H9 (cell line): ENCODE results near the gene TMEM44. TPM values are rescaled to one million over a fixed set of nuclear protein-coding genes. Genes with fewer than 3 reads are reported as not detected.

Source experiments
- DNase-seq: peaks from one replicate; pipeline ENCODE4 v3.0.0-alpha.2; 2017
- H2AFZ ChIP-seq: one replicate; pipeline ENCODE4 v1.6.1; 2013; ENCODE audit warnings: mild to moderate bottlenecking, low read length, control low read depth, moderate library complexity
- H2AK5ac ChIP-seq: 2 replicates; pipeline ENCODE4 v1.6.1; 2013; ENCODE audit warnings: low read length, control low read depth, mixed read lengths; ENCODE audit not compliant: insufficient read length
- H2BK120ac ChIP-seq: one replicate; pipeline ENCODE4 v1.6.1; 2013; ENCODE audit warnings: low read depth, mild to moderate bottlenecking, low read length, control low read depth, inconsistent platforms; ENCODE audit not compliant: poor library complexity, severe bottlenecking
- H2BK12ac ChIP-seq: 2 replicates; pipeline ENCODE4 v1.6.1; 2013; ENCODE audit warnings: low read length, control low read depth, mixed read lengths, low read depth; ENCODE audit not compliant: insufficient read length
- H2BK15ac ChIP-seq: 2 replicates; pipeline ENCODE4 v1.6.1; 2013; ENCODE audit warnings: low read depth, low read length, control low read depth
- H2BK20ac ChIP-seq: one replicate; pipeline ENCODE4 v1.6.1; 2013; ENCODE audit warnings: low read depth, mild to moderate bottlenecking, low read length, control low read depth, inconsistent platforms; ENCODE audit not compliant: poor library complexity, severe bottlenecking
- H2BK5ac ChIP-seq: 2 replicates; pipeline ENCODE4 v1.6.1; 2013; ENCODE audit warnings: low read length, control low read depth, mixed read lengths; ENCODE audit not compliant: insufficient read length
- H3K14ac ChIP-seq: 2 replicates; pipeline ENCODE4 v1.6.1; 2013; ENCODE audit warnings: low read length, control low read depth; ENCODE audit not compliant: insufficient read depth
- H3K18ac ChIP-seq: 2 replicates; pipeline ENCODE4 v1.6.1; 2013; ENCODE audit warnings: low read depth, mild to moderate bottlenecking, mixed read lengths, low read length, control low read depth; ENCODE audit not compliant: insufficient read length
- H3K23ac ChIP-seq: 2 replicates; pipeline ENCODE4 v1.6.1; 2013; ENCODE audit warnings: low read length, control low read depth, mixed read lengths, low read depth; ENCODE audit not compliant: insufficient read length
- H3K23me2 ChIP-seq: 2 replicates; pipeline ENCODE4 v1.6.1; 2013; ENCODE audit warnings: low read depth, mild to moderate bottlenecking, mixed read lengths, low read length, control low read depth; ENCODE audit not compliant: insufficient read length, poor library complexity, severe bottlenecking
- H3K27ac ChIP-seq: 2 replicates; pipeline ENCODE4 v1.5.1; 2013; ENCODE audit warnings: low read length, control low read depth, mixed read lengths, low read depth; ENCODE audit not compliant: insufficient read length
- H3K27me3 ChIP-seq: 2 replicates; pipeline ENCODE4 v1.6.1; 2013; ENCODE audit warnings: low read length, control low read depth, inconsistent platforms; ENCODE audit not compliant: insufficient read depth
- H3K4ac ChIP-seq: 2 replicates; pipeline ENCODE4 v1.6.1; 2013; ENCODE audit warnings: low read depth, mild to moderate bottlenecking, control low read depth, inconsistent platforms, low read length, moderate library complexity
- H3K4me1 ChIP-seq: 2 replicates; pipeline ENCODE4 v1.6.1; 2013; ENCODE audit warnings: low read length, control low read depth, inconsistent platforms; ENCODE audit not compliant: insufficient read depth
- H3K4me2 ChIP-seq: 2 replicates; pipeline ENCODE4 v1.6.1; 2013; ENCODE audit warnings: low read length, control low read depth, mixed read lengths; ENCODE audit not compliant: insufficient read length, insufficient read depth
- H3K56ac ChIP-seq: 2 replicates; pipeline ENCODE4 v1.6.1; 2013; ENCODE audit warnings: low read depth, mild to moderate bottlenecking, mixed read lengths, low read length, control low read depth; ENCODE audit not compliant: insufficient read length
- H3K79me1 ChIP-seq: 2 replicates; pipeline ENCODE4 v1.6.1; 2013; ENCODE audit warnings: low read depth, mild to moderate bottlenecking, moderate library complexity, low read length, control low read depth, inconsistent platforms; ENCODE audit not compliant: insufficient read depth, poor library complexity, severe bottlenecking
- H3K79me2 ChIP-seq: 2 replicates; pipeline ENCODE4 v1.6.1; 2013; ENCODE audit warnings: low read length, control low read depth, inconsistent platforms; ENCODE audit not compliant: insufficient read depth
- H3K9ac ChIP-seq: 2 replicates; pipeline ENCODE4 v1.6.1; 2013; ENCODE audit warnings: low read length, control low read depth, mixed read lengths; ENCODE audit not compliant: insufficient read length; ENCODE audit errors: extremely low read depth
- H3K9me3 ChIP-seq: one replicate; pipeline ENCODE4 v1.6.1; 2013; ENCODE audit warnings: low read depth, low read length, inconsistent platforms; ENCODE audit not compliant: control insufficient read depth
- H3T11ph ChIP-seq: one replicate; pipeline ENCODE4 v1.6.1; 2013; ENCODE audit warnings: mild to moderate bottlenecking, low read length, control low read depth, inconsistent platforms
- H4K20me1 ChIP-seq: one replicate; pipeline ENCODE4 v1.6.1; 2013; ENCODE audit not compliant: control insufficient read depth, insufficient read length, insufficient read depth
- H4K5ac ChIP-seq: 2 replicates; pipeline ENCODE4 v1.6.1; 2013; ENCODE audit warnings: low read depth, mild to moderate bottlenecking, mixed read lengths, low read length, control low read depth; ENCODE audit not compliant: insufficient read length
- H4K8ac ChIP-seq: replicated peaks from 2 replicates; pipeline ENCODE4 v1.6.1; 2013; ENCODE audit warnings: low read length, control low read depth, mixed read lengths, low read depth; ENCODE audit not compliant: insufficient read length
- H4K91ac ChIP-seq: 2 replicates; pipeline ENCODE4 v1.6.1; 2013; ENCODE audit warnings: low read depth, mild to moderate bottlenecking, moderate library complexity, mixed read lengths, low read length, control low read depth; ENCODE audit not compliant: insufficient read length
- H3K27ac Mint-ChIP-seq, 3 experiments: 2 replicates in 2 of 3; 3 replicates in 1 of 3; pipeline ENCODE4 v1.8.0; 2020 to 2021; ENCODE audit warnings: mixed read lengths in 3 of 3, mild to moderate bottlenecking in 1 of 3, moderate library complexity in 1 of 3
- H3K27me3 Mint-ChIP-seq: 2 replicates; pipeline ENCODE4 v1.8.0; 2021; ENCODE audit warnings: low read depth, mild to moderate bottlenecking, moderate library complexity, mixed read lengths
- H3K36me3 Mint-ChIP-seq, 3 experiments: 2 replicates in 2 of 3; 3 replicates in 1 of 3; pipeline ENCODE4 v1.8.0; 2020 to 2021; ENCODE audit warnings: low read depth in 3 of 3, mixed read lengths in 3 of 3; ENCODE audit not compliant: insufficient read depth in 1 of 3
- H3K4me1 Mint-ChIP-seq, 2 experiments: 2 replicates each; pipeline ENCODE4 v1.8.0; 2020; ENCODE audit warnings: mixed read lengths in 2 of 2
- H3K4me3 Mint-ChIP-seq, 2 experiments: 2 replicates in 1 of 2; 3 replicates in 1 of 2; pipeline ENCODE4 v1.8.0; 2020 to 2021; ENCODE audit warnings: mild to moderate bottlenecking in 2 of 2, mixed read lengths in 2 of 2, moderate library complexity in 1 of 2
- H3K9me3 Mint-ChIP-seq, 2 experiments: 2 replicates in 1 of 2; 3 replicates in 1 of 2; pipeline ENCODE4 v1.8.0; 2020; ENCODE audit warnings: mild to moderate bottlenecking in 2 of 2, mixed read lengths in 2 of 2, moderate library complexity in 1 of 2
- WGBS: extraction: QIAGEN DNeasy Blood & Tissue Kit; methylation state at CpG from one replicate; pipeline ENCODE4 v1.1.7; 2013; ENCODE audit warnings: missing lambda C conversion rate, low lambda C conversion rate, mixed read lengths; ENCODE audit not compliant: insufficient read length; ENCODE audit errors: extremely low coverage; 5-methylcytosine and 5-hydroxymethylcytosine counted together
- total RNA-seq: library from RNA; stranded (reverse); gene quantifications from 2 replicates; pipeline ENCODE4 v1.2.1, GENCODE V29; 2021
- TF ChIP-seq, protein P1 (sequence below): fragments of 200-600 bp; sonication (generic); conservative IDR thresholded peaks from 3 replicates; pipeline ENCODE4 v1.8.0; 2021; ENCODE audit warnings: antibody characterized with exemption, mild to moderate bottlenecking

Gene TMEM44
- total RNA-seq, 1 experiment from 2014 or later, result 19.8 TPM

GRCh38 chr3:194638991-194639605 is 5.9 kb upstream of the TMEM44 start:
- Histone ChIP-seq H3K27ac (no peak overlapping the region), H3K4ac (no peak overlapping the region), H3K79me2 (no peaks in the 10 kb centered on the region), H3K23me2 (no peaks in the 10 kb centered on the region), H4K5ac (no peak overlapping the region), H3K27me3 (no peaks in the 10 kb centered on the region), H3T11ph (no peak overlapping the region), H2BK12ac (no peak overlapping the region), H3K56ac (no peak overlapping the region), H2BK5ac (no peak overlapping the region), H4K91ac (no peak overlapping the region), H2AK5ac (no peak overlapping the region), H4K8ac (no peak overlapping the region), H3K9me3 (no peaks in the 10 kb centered on the region), H2BK120ac (no peak overlapping the region), H2BK20ac (no peak overlapping the region), H2AFZ (no peak overlapping the region), H3K4me2 (no peak overlapping the region), H4K20me1 (no peaks in the 10 kb centered on the region), H3K18ac (no peak overlapping the region), H2BK15ac (no peak overlapping the region), H3K14ac (no peak overlapping the region), H3K79me1 (no peaks in the 10 kb centered on the region), H3K9ac (no peak overlapping the region), H3K4me1 (no peaks in the 10 kb centered on the region), H3K23ac (no peak overlapping the region)
- H3K27ac Mint-ChIP-seq, result peak overlapping the region in 1 of 3 experiments; percentile 88; a peak in 2 of 7 replicates
- peaks cover 6% of the 10 kb centered on the region in 2 experiments for H3K4me1 Mint-ChIP-seq
- no peaks in the 10 kb centered on the region for H3K27me3 Mint-ChIP-seq
- TF ChIP-seq, protein P1, sequence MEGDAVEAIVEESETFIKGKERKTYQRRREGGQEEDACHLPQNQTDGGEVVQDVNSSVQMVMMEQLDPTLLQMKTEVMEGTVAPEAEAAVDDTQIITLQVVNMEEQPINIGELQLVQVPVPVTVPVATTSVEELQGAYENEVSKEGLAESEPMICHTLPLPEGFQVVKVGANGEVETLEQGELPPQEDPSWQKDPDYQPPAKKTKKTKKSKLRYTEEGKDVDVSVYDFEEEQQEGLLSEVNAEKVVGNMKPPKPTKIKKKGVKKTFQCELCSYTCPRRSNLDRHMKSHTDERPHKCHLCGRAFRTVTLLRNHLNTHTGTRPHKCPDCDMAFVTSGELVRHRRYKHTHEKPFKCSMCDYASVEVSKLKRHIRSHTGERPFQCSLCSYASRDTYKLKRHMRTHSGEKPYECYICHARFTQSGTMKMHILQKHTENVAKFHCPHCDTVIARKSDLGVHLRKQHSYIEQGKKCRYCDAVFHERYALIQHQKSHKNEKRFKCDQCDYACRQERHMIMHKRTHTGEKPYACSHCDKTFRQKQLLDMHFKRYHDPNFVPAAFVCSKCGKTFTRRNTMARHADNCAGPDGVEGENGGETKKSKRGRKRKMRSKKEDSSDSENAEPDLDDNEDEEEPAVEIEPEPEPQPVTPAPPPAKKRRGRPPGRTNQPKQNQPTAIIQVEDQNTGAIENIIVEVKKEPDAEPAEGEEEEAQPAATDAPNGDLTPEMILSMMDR, result no peak
- no peaks in the 10 kb centered on the region for H3K9me3 Mint-ChIP-seq
- H3K36me3 Mint-ChIP-seq, result peaks cover 25 to 45% (median 35%) of the 10 kb centered on the region in 3 experiments
- no peak overlapping the region for H3K4me3 Mint-ChIP-seq
- DNase-seq, result no peak
- no CpG with 5 or more reads among the region's 10 CpGs for WGBS
